Activated T-cell treated with anti-CD3 and anti-CD28 coated beads, Interleukin-2, amount 50 U/mL, for 72 hours (primary cell): ENCODE measurements around the gene DENND1A. TPM values are rescaled to one million over a fixed set of nuclear protein-coding genes. Genes with fewer than 3 reads are reported as not detected.
"Not testable (repeated sequence)": the region's sequence is repeated elsewhere in the genome, so short reads cannot be mapped to it uniquely, and the experiment has no call there.

Source experiments
- ATAC-seq, 2 donors: fragments of 150-1000 bp; cut with Tn5 transposase; replicated peaks in 1 of 2; 2 replicates each; pipeline ENCODE4 v1.10.0; 2021; ENCODE audit warnings: moderate library complexity in 2 of 2, mild to moderate bottlenecking in 1 of 2
- DNase-seq, 2 donors: peaks; one replicate each; pipeline ENCODE4 v3.0.0; 2021 to 2022; ENCODE audit warnings: mixed read lengths in 1 of 2
- H3K27ac Mint-ChIP-seq: one replicate; pipeline ENCODE4 v1.8.0; 2022; ENCODE audit warnings: mild to moderate bottlenecking, moderate library complexity, mixed read lengths
- H3K27me3 Mint-ChIP-seq: one replicate; pipeline ENCODE4 v1.8.0; 2022; ENCODE audit warnings: low read depth, mixed read lengths
- H3K36me3 Mint-ChIP-seq, 2 donors: one replicate each; pipeline ENCODE4 v1.8.0; 2022; ENCODE audit warnings: mixed read lengths in 2 of 2, mild to moderate bottlenecking in 1 of 2; ENCODE audit not compliant: insufficient read depth in 2 of 2
- H3K4me1 Mint-ChIP-seq: one replicate; pipeline ENCODE4 v1.8.0; 2022; ENCODE audit warnings: low read depth, mixed read lengths
- H3K4me3 Mint-ChIP-seq, 2 donors: one replicate each; pipeline ENCODE4 v1.8.0; 2022; ENCODE audit warnings: mild to moderate bottlenecking in 2 of 2, mixed read lengths in 2 of 2, moderate library complexity in 2 of 2
- H3K9me3 Mint-ChIP-seq, 2 donors: one replicate each; pipeline ENCODE4 v1.8.0; 2022; ENCODE audit warnings: mixed read lengths in 2 of 2
- total RNA-seq, 2 donors: library from RNA; stranded (reverse); gene quantifications; one replicate each; pipeline ENCODE4 v1.2.3, GENCODE V29; 2022

DENND1A gene
- total RNA-seq, 2 donors from 2014 or later, result 18.3 to 18.5 TPM

GRCh38 chr9:123753016-123753415 is 176.9 kb downstream of the DENND1A start:
- Mint-ChIP-seq H3K4me3 (no peak overlapping the region), H3K27ac (no peak overlapping the region), H3K9me3 (no peaks in the 10 kb centered on the region), H3K27me3 (no peaks in the 10 kb centered on the region), H3K4me1 (peaks cover 17% of the 10 kb centered on the region), H3K36me3 (no peaks in the 10 kb centered on the region)
- DNase-seq (no peak), ATAC-seq (no peak)

GRCh38 chr9:123749580-123750202 is 180.2 kb downstream of the DENND1A start:
- no peaks in the 10 kb centered on the region for H3K36me3 Mint-ChIP-seq
- H3K27ac Mint-ChIP-seq, result no peak overlapping the region
- DNase-seq, result no peak
- ATAC-seq, result peak in 1 of 2 donors; percentile 28
- peaks cover 17% of the 10 kb centered on the region for H3K4me1 Mint-ChIP-seq
- H3K4me3 Mint-ChIP-seq, result no peak overlapping the region
- no peaks in the 10 kb centered on the region for H3K9me3 Mint-ChIP-seq
- no peaks in the 10 kb centered on the region for H3K27me3 Mint-ChIP-seq

GRCh38 chr9:123746765-123747164 is 183.2 kb downstream of the DENND1A start:
- DNase-seq (no peak), ATAC-seq (no peak)
- H3K27ac Mint-ChIP-seq, result no peak overlapping the region
- H3K36me3 Mint-ChIP-seq, result no peaks in the 10 kb centered on the region
- peaks cover 17% of the 10 kb centered on the region for H3K4me1 Mint-ChIP-seq
- no peaks in the 10 kb centered on the region for H3K9me3 Mint-ChIP-seq
- no peaks in the 10 kb centered on the region for H3K27me3 Mint-ChIP-seq
- no peak overlapping the region for H3K4me3 Mint-ChIP-seq

GRCh38 chr9:123745933-123746332 is 184.0 kb downstream of the DENND1A start:
- Mint-ChIP-seq H3K27me3 (no peaks in the 10 kb centered on the region), H3K36me3 (no peaks in the 10 kb centered on the region), H3K9me3 (no peaks in the 10 kb centered on the region), H3K4me3 (no peak overlapping the region), H3K4me1 (peaks cover 17% of the 10 kb centered on the region), H3K27ac (no peak overlapping the region)
- ATAC-seq (no peak), DNase-seq (no peak)

GRCh38 chr9:123745451-123745850 is 184.5 kb downstream of the DENND1A start:
- ATAC-seq (no peak), DNase-seq (no peak)
- H3K27ac Mint-ChIP-seq, result no peak overlapping the region
- H3K9me3 Mint-ChIP-seq, result no peaks in the 10 kb centered on the region
- H3K4me1 Mint-ChIP-seq, result peaks cover 17% of the 10 kb centered on the region
- H3K4me3 Mint-ChIP-seq, result no peak overlapping the region
- H3K27me3 Mint-ChIP-seq, result no peaks in the 10 kb centered on the region
- no peaks in the 10 kb centered on the region for H3K36me3 Mint-ChIP-seq

- H3K4me3 Mint-ChIP-seq, result no peak overlapping the region
- no peak for ATAC-seq
- H3K4me1 Mint-ChIP-seq, result no peaks in the 10 kb centered on the region
- no peaks in the 10 kb centered on the region for H3K9me3 Mint-ChIP-seq
- H3K27ac Mint-ChIP-seq, result no peak overlapping the region
- DNase-seq, result no peak
- no peaks in the 10 kb centered on the region for H3K27me3 Mint-ChIP-seq
- no peaks in the 10 kb centered on the region for H3K36me3 Mint-ChIP-seq
Observed at GRCh38 chr9:123743737-123744136, 186.2 kb downstream of the DENND1A start.

- Mint-ChIP-seq H3K27me3 (no peaks in the 10 kb centered on the region), H3K4me3 (no peak overlapping the region), H3K4me1 (no peaks in the 10 kb centered on the region), H3K36me3 (no peaks in the 10 kb centered on the region), H3K27ac (no peak overlapping the region), H3K9me3 (no peaks in the 10 kb centered on the region)
- ATAC-seq, result no peak
- DNase-seq, result no peak
Observed at GRCh38 chr9:123742009-123742767, 187.7 kb downstream of the DENND1A start.

- DNase-seq, result no peak
- Mint-ChIP-seq H3K27me3 (no peaks in the 10 kb centered on the region), H3K27ac (no peak overlapping the region), H3K4me1 (no peaks in the 10 kb centered on the region), H3K4me3 (no peak overlapping the region), H3K9me3 (no peaks in the 10 kb centered on the region), H3K36me3 (no peaks in the 10 kb centered on the region)
- no peak for ATAC-seq
Observed at GRCh38 chr9:123741214-123741613, 188.7 kb downstream of the DENND1A start.

GRCh38 chr9:123739902-123740301 is 190.0 kb downstream of the DENND1A start:
- no peak for ATAC-seq
- no peak overlapping the region for H3K4me3 Mint-ChIP-seq
- no peaks in the 10 kb centered on the region for H3K4me1 Mint-ChIP-seq
- H3K27ac Mint-ChIP-seq, result no peak overlapping the region
- no peaks in the 10 kb centered on the region for H3K27me3 Mint-ChIP-seq
- no peak for DNase-seq
- no peaks in the 10 kb centered on the region for H3K36me3 Mint-ChIP-seq
- no peaks in the 10 kb centered on the region for H3K9me3 Mint-ChIP-seq

GRCh38 chr9:123739387-123739786 is 190.5 kb downstream of the DENND1A start:
- Mint-ChIP-seq H3K4me1 (no peaks in the 10 kb centered on the region), H3K9me3 (no peaks in the 10 kb centered on the region), H3K36me3 (no peaks in the 10 kb centered on the region), H3K27ac (no peak overlapping the region), H3K4me3 (no peak overlapping the region), H3K27me3 (no peaks in the 10 kb centered on the region)
- ATAC-seq (no peak), DNase-seq (no peak)

GRCh38 chr9:123738648-123739047 is 191.3 kb downstream of the DENND1A start:
- no peaks in the 10 kb centered on the region for H3K9me3 Mint-ChIP-seq
- DNase-seq (no peak), ATAC-seq (no peak)
- H3K4me3 Mint-ChIP-seq, result no peak overlapping the region
- H3K27ac Mint-ChIP-seq, result no peak overlapping the region
- no peaks in the 10 kb centered on the region for H3K36me3 Mint-ChIP-seq
- H3K27me3 Mint-ChIP-seq, result no peaks in the 10 kb centered on the region
- no peaks in the 10 kb centered on the region for H3K4me1 Mint-ChIP-seq

- no peak for DNase-seq
- ATAC-seq, result no peak
- Mint-ChIP-seq H3K4me1 (no peaks in the 10 kb centered on the region), H3K27me3 (no peaks in the 10 kb centered on the region), H3K36me3 (no peaks in the 10 kb centered on the region), H3K4me3 (no peak overlapping the region), H3K9me3 (peaks cover 0 to 1% of the 10 kb centered on the region in 2 donors), H3K27ac (no peak overlapping the region)
Observed at GRCh38 chr9:123735376-123735775, 194.6 kb downstream of the DENND1A start.

- DNase-seq, H3K4me1 Mint-ChIP-seq, H3K4me3 Mint-ChIP-seq, H3K27me3 Mint-ChIP-seq, ATAC-seq, H3K9me3 Mint-ChIP-seq, H3K27ac Mint-ChIP-seq, H3K36me3 Mint-ChIP-seq: not testable (repeated sequence)
Observed at GRCh38 chr9:123728571-123728970, 201.4 kb downstream of the DENND1A start.

- no peak overlapping the region for H3K27ac Mint-ChIP-seq
- no peak for DNase-seq
- peaks cover 3 to 4% of the 10 kb centered on the region in 2 donors for H3K36me3 Mint-ChIP-seq
- H3K4me1 Mint-ChIP-seq, result no peaks in the 10 kb centered on the region
- H3K27me3 Mint-ChIP-seq, result no peaks in the 10 kb centered on the region
- H3K4me3 Mint-ChIP-seq, result no peak overlapping the region
- H3K9me3 Mint-ChIP-seq, result peaks cover 3 to 7% of the 10 kb centered on the region in 2 donors
- ATAC-seq, result no peak
Observed at GRCh38 chr9:123727332-123727731, 202.6 kb downstream of the DENND1A start.
